Suppressor macrophage treated with lipopolysaccharide for 4 hours (primary cell): ENCODE data around the gene MORC2.

Experiments used
- DNase-seq: peaks from one replicate; pipeline ENCODE4 v3.0.0-alpha.2; 2020

The MORC2 gene

GRCh38 chr22:30884211-30885000 is 84.2 kb downstream of the MORC2 start:
- DNase-seq, result no peak

GRCh38 chr22:30883586-30884145 is 84.9 kb downstream of the MORC2 start:
- DNase-seq, result no peak

GRCh38 chr22:30882974-30883533 is 85.5 kb downstream of the MORC2 start:
- DNase-seq, result no peak

- no peak for DNase-seq
Observed at GRCh38 chr22:30882184-30882717, 86.3 kb downstream of the MORC2 start.

- no peak for DNase-seq
Observed at GRCh38 chr22:30881361-30882183, 87.0 kb downstream of the MORC2 start.

- no peak for DNase-seq
Observed at GRCh38 chr22:30880847-30881246, 87.7 kb downstream of the MORC2 start.

- DNase-seq, result no peak
Observed at GRCh38 chr22:30880181-30880601, 88.4 kb downstream of the MORC2 start.

- no peak for DNase-seq
Observed at GRCh38 chr22:30879415-30879797, 89.2 kb downstream of the MORC2 start.

- no peak for DNase-seq
Observed at GRCh38 chr22:30878516-30879414, 89.8 kb downstream of the MORC2 start.

- DNase-seq, result no peak
Observed at GRCh38 chr22:30877662-30878515, 90.7 kb downstream of the MORC2 start.

GRCh38 chr22:30876915-30877553 is 91.5 kb downstream of the MORC2 start:
- DNase-seq, result no peak

- DNase-seq, result no peak
Observed at GRCh38 chr22:30876221-30876751, 92.3 kb downstream of the MORC2 start.

- DNase-seq, result no peak
Observed at GRCh38 chr22:30875481-30876215, 92.9 kb downstream of the MORC2 start.
